Colonic mucosa (tissue), 4 donors: Measurements from ENCODE around the gene AFG1L. TPM values are rescaled to one million over a fixed set of nuclear protein-coding genes. Genes with fewer than 3 reads are reported as not detected.

ENCODE experiments used
- DNase-seq: peaks from one replicate; pipeline ENCODE4 v3.0.0-alpha.2; 2020
- H3K27ac ChIP-seq: fragments of 200-600 bp; one replicate; pipeline ENCODE4 v1.8.0; 2021
- H3K27me3 ChIP-seq: fragments of 200-600 bp; one replicate; pipeline ENCODE4 v1.8.0; 2021
- H3K36me3 ChIP-seq: fragments of 200-600 bp; one replicate; pipeline ENCODE4 v1.8.0; 2021
- H3K4me1 ChIP-seq: fragments of 200-600 bp; one replicate; pipeline ENCODE4 v1.8.0; 2021; ENCODE audit warnings: mild to moderate bottlenecking
- H3K4me3 ChIP-seq: fragments of 200-600 bp; one replicate; pipeline ENCODE4 v1.8.0; 2021
- H3K9ac ChIP-seq, 2 donors: one replicate each; pipeline ENCODE4 v1.7.0; 2013; ENCODE audit warnings: control low read depth in 2 of 2, low read depth in 2 of 2, low read length in 2 of 2
- H3K9me3 ChIP-seq: fragments of 200-600 bp; one replicate; pipeline ENCODE4 v1.8.0; 2021
- intact Hi-C: fragments of 100-400 bp; cut with DNase I; formaldehyde crosslinking; loops from one replicate; pipeline ENCODE4 v1.14.1; 2022
- total RNA-seq, 2 donors: library from RNA; stranded (reverse); fragmentation: NEBNext Ultra II Directional in 1 of 2; extraction: Animal tissue kit (Norgen Biotek cat#: 25700) in 1 of 2; gene quantifications; one replicate each; pipeline ENCODE4 v1.2.1, GENCODE V29; 2021
- TF ChIP-seq, protein P1 (sequence below): fragments of 200-600 bp; IDR thresholded peaks from one replicate; pipeline ENCODE4 v1.8.0; 2022; ENCODE audit warnings: antibody characterized with exemption, mild to moderate bottlenecking
- donor health status: healthy.
- donor health status: DM: no; HTN: no; CAD: no.
- donor health status: DM: no; HTN: no; CAD: no.

The AFG1L gene
- total RNA-seq, 2 donors from 2014 or later = 9.5 to 10.9 TPM

DNA sequence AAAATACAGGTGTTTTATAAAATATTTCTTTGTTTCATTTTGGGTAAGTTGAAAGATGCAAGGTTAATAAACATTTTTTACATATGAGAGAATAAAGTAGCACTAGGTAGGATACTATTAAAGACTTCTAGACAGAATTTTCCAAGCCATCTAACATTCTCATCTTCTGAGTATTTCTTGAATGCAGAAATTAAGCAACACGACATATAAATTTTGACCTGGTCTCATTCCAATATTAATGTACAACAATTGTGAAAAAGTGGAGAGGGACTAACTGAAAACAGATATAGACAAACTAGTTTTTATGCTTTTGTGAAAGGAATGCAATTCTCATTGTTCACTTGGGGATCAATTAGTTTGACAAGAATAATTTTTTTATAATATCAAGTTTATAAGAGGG is 254.4 kb downstream of the AFG1L start:
- no peak overlapping the region for H3K9ac ChIP-seq
- no peak for DNase-seq
- intact Hi-C loops = loop anchor here (10.0 kb wide), 1 partner anchor 846 kb away; no protein-coding TSS in a partner anchor
- H3K27me3 ChIP-seq = no peaks in the 10 kb centered on the region
- H3K4me1 ChIP-seq = no peaks in the 10 kb centered on the region
- no peaks in the 10 kb centered on the region for H3K9me3 ChIP-seq
- no peaks in the 10 kb centered on the region for H3K36me3 ChIP-seq
- TF ChIP-seq, protein P1, sequence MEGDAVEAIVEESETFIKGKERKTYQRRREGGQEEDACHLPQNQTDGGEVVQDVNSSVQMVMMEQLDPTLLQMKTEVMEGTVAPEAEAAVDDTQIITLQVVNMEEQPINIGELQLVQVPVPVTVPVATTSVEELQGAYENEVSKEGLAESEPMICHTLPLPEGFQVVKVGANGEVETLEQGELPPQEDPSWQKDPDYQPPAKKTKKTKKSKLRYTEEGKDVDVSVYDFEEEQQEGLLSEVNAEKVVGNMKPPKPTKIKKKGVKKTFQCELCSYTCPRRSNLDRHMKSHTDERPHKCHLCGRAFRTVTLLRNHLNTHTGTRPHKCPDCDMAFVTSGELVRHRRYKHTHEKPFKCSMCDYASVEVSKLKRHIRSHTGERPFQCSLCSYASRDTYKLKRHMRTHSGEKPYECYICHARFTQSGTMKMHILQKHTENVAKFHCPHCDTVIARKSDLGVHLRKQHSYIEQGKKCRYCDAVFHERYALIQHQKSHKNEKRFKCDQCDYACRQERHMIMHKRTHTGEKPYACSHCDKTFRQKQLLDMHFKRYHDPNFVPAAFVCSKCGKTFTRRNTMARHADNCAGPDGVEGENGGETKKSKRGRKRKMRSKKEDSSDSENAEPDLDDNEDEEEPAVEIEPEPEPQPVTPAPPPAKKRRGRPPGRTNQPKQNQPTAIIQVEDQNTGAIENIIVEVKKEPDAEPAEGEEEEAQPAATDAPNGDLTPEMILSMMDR = no peak
- H3K27ac ChIP-seq = no peak overlapping the region
- no peak overlapping the region for H3K4me3 ChIP-seq

DNA sequence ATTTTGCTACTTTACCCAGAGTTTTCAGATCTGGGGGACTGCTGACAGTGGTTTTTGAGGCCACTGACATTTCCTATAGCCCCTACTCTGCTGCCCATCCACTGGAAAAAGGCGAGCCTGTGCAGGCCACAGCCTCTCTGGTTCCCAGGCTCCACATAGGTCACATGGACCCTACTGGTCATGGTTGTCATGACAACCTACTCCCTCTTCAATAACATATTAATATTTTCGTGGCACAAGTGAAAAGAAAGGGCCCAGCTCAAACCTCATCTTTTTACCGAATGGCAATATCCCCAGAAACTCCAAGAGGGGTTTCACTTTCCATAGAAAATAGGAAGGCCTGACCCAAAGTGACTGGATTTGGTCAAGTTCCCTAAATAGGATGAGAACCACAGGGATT is 254.9 kb downstream of the AFG1L start:
- Histone ChIP-seq H3K9me3 (no peaks in the 10 kb centered on the region), H3K9ac (no peak overlapping the region), H3K4me3 (no peak overlapping the region), H3K27me3 (no peaks in the 10 kb centered on the region), H3K4me1 (no peaks in the 10 kb centered on the region), H3K36me3 (no peaks in the 10 kb centered on the region), H3K27ac (no peak overlapping the region)
- intact Hi-C loops = loop anchor here (10.0 kb wide), 1 partner anchor 845 kb away; no protein-coding TSS in a partner anchor
- TF ChIP-seq, protein P1 = no peak
- DNase-seq = no peak

DNA sequence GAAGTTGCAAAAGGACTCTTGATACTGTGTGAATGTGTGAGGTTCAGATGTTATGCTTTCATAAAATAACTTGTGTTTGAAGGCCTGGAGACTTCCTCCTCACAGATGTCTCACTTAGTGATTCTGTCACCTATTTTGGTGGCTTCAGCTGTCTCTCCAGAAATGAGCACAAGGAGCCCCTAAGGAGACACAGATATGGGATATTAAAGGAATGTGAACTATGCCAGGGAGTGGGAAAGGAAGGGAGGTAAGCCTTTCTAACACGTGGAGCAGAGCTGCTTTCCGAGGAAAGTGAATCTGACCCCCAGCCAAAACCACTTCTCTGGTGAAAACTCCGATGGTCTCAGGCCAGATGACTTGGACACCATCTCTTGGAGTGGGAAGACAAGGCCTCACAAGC is 255.4 kb downstream of the AFG1L start:
- no peak overlapping the region for H3K27ac ChIP-seq
- intact Hi-C loops = no loop called here

DNA sequence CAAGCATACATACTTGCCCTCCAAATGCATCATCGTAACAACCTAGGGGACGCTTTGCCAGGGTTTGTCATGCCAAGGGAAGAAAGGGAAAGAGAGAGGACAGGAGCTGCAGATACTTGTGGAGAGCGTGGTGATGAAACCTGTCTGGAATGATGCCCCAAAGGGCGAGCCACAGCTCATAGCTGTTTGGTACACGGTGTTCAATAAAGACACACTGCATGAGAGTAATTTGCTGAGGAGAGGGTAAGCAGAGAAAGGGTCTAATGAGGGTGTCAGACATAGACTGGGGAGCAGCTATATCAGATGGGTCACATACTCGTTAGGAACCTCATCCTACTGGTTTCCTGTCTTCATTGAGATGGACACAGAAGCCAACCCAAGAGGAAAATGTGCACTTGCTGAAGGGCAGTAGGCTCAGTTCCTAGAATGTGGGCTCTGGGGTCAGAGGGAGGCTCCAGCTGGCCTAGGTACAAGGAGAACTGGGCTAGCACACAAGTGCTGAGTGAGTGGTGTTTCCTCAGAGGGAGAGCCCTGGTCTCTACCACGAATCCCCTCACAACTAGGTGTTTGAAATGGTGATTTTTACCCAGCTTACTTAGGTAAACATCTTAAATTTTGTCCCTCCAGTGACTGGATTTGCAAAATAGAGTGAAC is 260.7 kb downstream of the AFG1L start:
- Histone ChIP-seq H3K4me3 (no peak overlapping the region), H3K36me3 (no peaks in the 10 kb centered on the region), H3K4me1 (no peaks in the 10 kb centered on the region), H3K9me3 (no peaks in the 10 kb centered on the region), H3K9ac (no peak overlapping the region), H3K27ac (no peak overlapping the region), H3K27me3 (no peaks in the 10 kb centered on the region)
- DNase-seq = no peak
- TF ChIP-seq, protein P1 = no peak
- intact Hi-C loops = no loop called here

More for the DNA sequence above, 255.4 kb downstream of the AFG1L start:
- no peaks in the 10 kb centered on the region for H3K9me3 ChIP-seq
- TF ChIP-seq, protein P1 = no peak
- no peaks in the 10 kb centered on the region for H3K27me3 ChIP-seq
- no peak for DNase-seq
- H3K4me3 ChIP-seq = no peak overlapping the region
- no peaks in the 10 kb centered on the region for H3K36me3 ChIP-seq
- H3K9ac ChIP-seq = no peak overlapping the region
- H3K4me1 ChIP-seq = no peaks in the 10 kb centered on the region

DNA sequence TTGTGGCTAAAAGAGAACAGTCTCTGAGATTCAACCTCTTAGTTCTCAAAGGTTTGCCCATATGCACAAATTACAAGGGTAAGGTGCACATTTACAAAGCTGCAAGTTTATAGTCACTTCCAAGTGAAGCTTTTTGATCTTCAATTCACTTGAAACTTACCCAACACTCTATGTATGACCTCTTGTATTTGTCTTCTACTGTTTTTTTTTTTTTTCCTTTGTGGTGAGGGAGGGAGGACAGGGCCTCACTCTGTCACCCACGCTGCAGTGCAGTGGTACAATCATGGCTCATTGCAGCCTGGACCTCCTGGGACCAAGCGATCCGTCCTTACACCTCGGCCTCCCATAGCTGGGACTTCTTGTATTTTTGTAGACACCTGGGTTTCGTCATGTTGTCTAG is 261.4 kb downstream of the AFG1L start:
- no peak for DNase-seq
- intact Hi-C loops = no loop called here

More for the DNA sequence above, 261.4 kb downstream of the AFG1L start:
- no peaks in the 10 kb centered on the region for H3K9me3 ChIP-seq
- no peak overlapping the region for H3K4me3 ChIP-seq
- no peak overlapping the region for H3K9ac ChIP-seq
- no peaks in the 10 kb centered on the region for H3K36me3 ChIP-seq
- TF ChIP-seq, protein P1 = no peak
- no peaks in the 10 kb centered on the region for H3K4me1 ChIP-seq
- no peaks in the 10 kb centered on the region for H3K27me3 ChIP-seq
- H3K27ac ChIP-seq = peak overlapping the region; percentile 100
